ENCODE measurements around the gene GABARAPL2.

- TF ChIP-seq CTCF (IDR thresholded peaks at IDR 0.05; ENCODE audit: poor library complexity) (no peak), EZH2 (IDR thresholded peaks at IDR 0.05; ENCODE audit: borderline replicate concordance) (no peak), EZH2phosphoT487 (IDR thresholded peaks at IDR 0.05; ENCODE audit: low read depth, severe bottlenecking, unreplicated experiment) (no peak)
Observed at GRCh38 chr16:75603241-75603640, 37.1 kb downstream of the GABARAPL2 start.
